ENCODE results near the gene NPAS3.

Gene NPAS3

GRCh38 chr14:33802737-33803136 lies 864.1 kb downstream of the NPAS3 start:
- no peak for TF ChIP-seq CTCF (IDR thresholded peaks at IDR 0.05; ENCODE audit: control extremely low read depth, extremely low read depth, low read depth, missing control alignments)
- CTCF ChIA-PET: interaction anchor here (7.3 kb wide), 1 partner anchor 10 kb away, joined by 59 read pairs; no protein-coding TSS in a partner anchor
- POLR2A ChIA-PET: no interaction called here
- no peak for DNase-seq (ENCODE audit: extremely low spot score)

- no peak for TF ChIP-seq CTCF (IDR thresholded peaks at IDR 0.05; ENCODE audit: control extremely low read depth, extremely low read depth, low read depth, missing control alignments)
- ChIA-PET CTCF (interaction anchor here (1.3 to 7.3 kb wide), 3 partner anchors 13 to 518 kb away, joined by 3 to 59 read pairs (median 4); no protein-coding TSS in a partner anchor), POLR2A (no interaction called here)
- no peak for DNase-seq (ENCODE audit: extremely low spot score)
Measured at GRCh38 chr14:33805593-33805992, 866.9 kb downstream of the NPAS3 start.

GRCh38 chr14:33806905-33807304 lies 868.2 kb downstream of the NPAS3 start:
- no peak for DNase-seq (ENCODE audit: extremely low spot score)
- no peak for TF ChIP-seq CTCF (IDR thresholded peaks at IDR 0.05; ENCODE audit: control extremely low read depth, extremely low read depth, low read depth, missing control alignments)
- CTCF ChIA-PET: interaction anchor here (7.3 kb wide), 1 partner anchor 14 kb away, joined by 59 read pairs; no protein-coding TSS in a partner anchor

GRCh38 chr14:33808187-33808586 lies 869.5 kb downstream of the NPAS3 start:
- no peak for DNase-seq (ENCODE audit: extremely low spot score)
- TF ChIP-seq CTCF (IDR thresholded peaks at IDR 0.05; ENCODE audit: control extremely low read depth, extremely low read depth, low read depth, missing control alignments): no peak
- CTCF ChIA-PET: interaction anchor here (0.9 to 7.3 kb wide), 2 partner anchors 15 to 37 kb away, joined by 3 to 59 read pairs; no protein-coding TSS in a partner anchor
- POLR2A ChIA-PET: no interaction called here

More at GRCh38 chr14:33806905-33807304, 868.2 kb downstream of the NPAS3 start:
- POLR2A ChIA-PET: no interaction called here

GRCh38 chr14:33809396-33809981 lies 870.8 kb downstream of the NPAS3 start:
- CTCF ChIA-PET: interaction anchor here (1.4 kb wide), 1 partner anchor 17 kb away, joined by 4 read pairs; no protein-coding TSS in a partner anchor
- POLR2A ChIA-PET: no interaction called here
- DNase-seq (ENCODE audit: extremely low spot score): no peak

GRCh38 chr14:33810308-33810707 lies 871.6 kb downstream of the NPAS3 start:
- ChIA-PET POLR2A (no interaction called here), CTCF (interaction anchor here (1.4 kb wide), 1 partner anchor 17 kb away, joined by 4 read pairs; no protein-coding TSS in a partner anchor)
- no peak for TF ChIP-seq CTCF (IDR thresholded peaks at IDR 0.05; ENCODE audit: control extremely low read depth, extremely low read depth, low read depth, missing control alignments)
- DNase-seq (ENCODE audit: extremely low spot score): no peak

More at GRCh38 chr14:33809396-33809981, 870.8 kb downstream of the NPAS3 start:
- no peak for TF ChIP-seq CTCF (IDR thresholded peaks at IDR 0.05; ENCODE audit: control extremely low read depth, extremely low read depth, low read depth, missing control alignments)
